SU-DHL-6 (cell line): ENCODE results near the gene GPX3.

Experiments
- H2AFZ ChIP-seq: fragments of 200-600 bp; sonication (generic); 2 replicates; pipeline ENCODE4 v1.6.1; 2014; ENCODE audit warnings: low read depth, mild to moderate bottlenecking, moderate library complexity, mixed read lengths, antibody characterized with exemption, low read length; ENCODE audit not compliant: severe bottlenecking
- H3F3A ChIP-seq: fragments of 200-600 bp; shearing (Covaris generic); 2 replicates; pipeline ENCODE4 v1.6.0; 2016; ENCODE audit warnings: antibody characterized with exemption, mild to moderate bottlenecking; ENCODE audit not compliant: insufficient read depth
- H3K27ac ChIP-seq: fragments of 200-600 bp; sonication (generic); 2 replicates; pipeline ENCODE4 v1.5.1; 2016; ENCODE audit warnings: low read depth, mild to moderate bottlenecking, low read length, moderate library complexity, mixed read lengths
- H3K27me3 ChIP-seq: fragments of 200-600 bp; sonication (generic), shearing (Covaris generic); 2 replicates; pipeline ENCODE4 v1.6.0; 2014; ENCODE audit warnings: mild to moderate bottlenecking, low read length
- H3K36me3 ChIP-seq: fragments of 200-600 bp; sonication (generic); 2 replicates; pipeline ENCODE4 v1.6.1; 2014; ENCODE audit warnings: mild to moderate bottlenecking, low read length, mixed read lengths
- H3K4me2 ChIP-seq: fragments of 300-600, 200-600 bp; shearing (Covaris generic), sonication (generic); 2 replicates; pipeline ENCODE4 v1.6.0; 2014; ENCODE audit warnings: low read length, low read depth, mild to moderate bottlenecking; ENCODE audit not compliant: poor library complexity, severe bottlenecking
- H3K4me3 ChIP-seq: fragments of 200-600 bp; sonication (generic); 2 replicates; pipeline ENCODE4 v1.5.1; 2014; ENCODE audit warnings: antibody characterized with exemption, low read length, mild to moderate bottlenecking, mixed read lengths; ENCODE audit not compliant: insufficient read depth, poor library complexity, severe bottlenecking
- H3K79me2 ChIP-seq: fragments of 200-600 bp; sonication (generic); 2 replicates; pipeline ENCODE4 v1.6.1; 2014; ENCODE audit warnings: mild to moderate bottlenecking, low read length, moderate library complexity; ENCODE audit not compliant: insufficient read depth
- H3K9ac ChIP-seq: fragments of 200-600 bp; sonication (generic); 2 replicates; pipeline ENCODE4 v1.7.0; 2014; ENCODE audit warnings: mild to moderate bottlenecking, low read length
- H3K9me2 ChIP-seq: fragments of 200-600 bp; sonication (generic); replicated peaks from 2 replicates; pipeline ENCODE4 v1.6.1; 2014; ENCODE audit warnings: low read length; ENCODE audit not compliant: insufficient read depth
- H3K9me3 ChIP-seq: fragments of 200-600 bp; sonication (generic); 2 replicates; pipeline ENCODE4 v1.6.1; 2014; ENCODE audit warnings: low read length, mixed read lengths; ENCODE audit not compliant: insufficient read depth
- H4K20me1 ChIP-seq: fragments of 200-600 bp; sonication (generic); 2 replicates; pipeline ENCODE4 v1.6.1; 2014; ENCODE audit warnings: low read depth, mild to moderate bottlenecking, antibody characterized with exemption, low read length, moderate library complexity, mixed read lengths
- EZH2phosphoT487 ChIP-seq: fragments of 200-600 bp; sonication (generic), shearing (Covaris generic); conservative IDR thresholded peaks from 2 replicates; pipeline ENCODE4 v1.6.1; 2018; ENCODE audit warnings: mild to moderate bottlenecking, antibody characterized with exemption, low read length, moderate library complexity, mixed read lengths
- TF ChIP-seq, protein P1 (sequence below): fragments of 200-600 bp; sonication (generic); IDR thresholded peaks from one replicate; pipeline ENCODE4 v1.5.1; 2017; ENCODE audit warnings: antibody characterized with exemption, mild to moderate bottlenecking, low read length, moderate library complexity; ENCODE audit not compliant: insufficient read depth, poor library complexity, severe bottlenecking

The GPX3 gene

DNA sequence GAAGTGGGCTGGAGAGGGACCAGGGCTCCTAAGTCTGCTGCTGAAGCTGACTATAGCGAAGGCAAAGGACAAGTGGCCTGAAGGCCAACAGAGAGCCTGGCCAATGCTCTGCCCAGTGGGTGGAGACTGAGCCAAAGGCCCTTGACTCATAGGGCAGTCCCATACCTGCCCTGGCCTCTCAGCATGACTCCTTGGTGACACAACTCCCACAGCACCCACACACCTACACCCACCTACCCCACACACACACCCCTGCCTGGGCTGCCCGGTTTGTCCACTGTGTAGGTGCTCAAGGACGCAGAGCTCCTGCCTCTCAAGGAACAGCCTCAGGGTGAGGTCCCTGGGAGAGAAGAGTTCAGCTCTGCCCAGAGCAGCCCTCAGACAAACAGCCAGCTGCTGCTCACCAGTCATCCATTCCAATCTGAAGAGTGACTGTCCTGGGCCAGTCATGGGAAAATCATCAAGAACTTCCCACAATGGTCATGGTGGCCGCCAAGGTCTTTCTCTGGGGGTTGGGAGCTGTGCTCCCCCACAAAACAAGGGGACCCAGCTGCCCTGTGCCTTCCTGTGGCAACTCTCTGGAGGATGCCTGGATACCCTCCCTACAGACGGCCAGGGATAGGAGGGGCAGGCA lies 55.4 kb downstream of the GPX3 start:
- Histone ChIP-seq H3K9ac (no peak overlapping the region), H3K9me3 (no peaks in the 10 kb centered on the region), H3K4me2 (no peak overlapping the region), H3K4me3 (no peak overlapping the region), H2AFZ (no peak overlapping the region), H3K27me3 (no peaks in the 10 kb centered on the region), H3K27ac (no peak overlapping the region), H3K9me2 (no peaks in the 10 kb centered on the region), H3K36me3 (peaks cover 10% of the 10 kb centered on the region; the same call in 1 of the 2 replicates), H3K79me2 (peaks cover 96% of the 10 kb centered on the region), H3F3A (0 out of 2 replicates have a peak, but pooled peaks cover under 1% of the 10 kb centered on the region), H4K20me1 (no peaks in the 10 kb centered on the region)
- no peak for TF ChIP-seq EZH2phosphoT487
- TF ChIP-seq, protein P1, sequence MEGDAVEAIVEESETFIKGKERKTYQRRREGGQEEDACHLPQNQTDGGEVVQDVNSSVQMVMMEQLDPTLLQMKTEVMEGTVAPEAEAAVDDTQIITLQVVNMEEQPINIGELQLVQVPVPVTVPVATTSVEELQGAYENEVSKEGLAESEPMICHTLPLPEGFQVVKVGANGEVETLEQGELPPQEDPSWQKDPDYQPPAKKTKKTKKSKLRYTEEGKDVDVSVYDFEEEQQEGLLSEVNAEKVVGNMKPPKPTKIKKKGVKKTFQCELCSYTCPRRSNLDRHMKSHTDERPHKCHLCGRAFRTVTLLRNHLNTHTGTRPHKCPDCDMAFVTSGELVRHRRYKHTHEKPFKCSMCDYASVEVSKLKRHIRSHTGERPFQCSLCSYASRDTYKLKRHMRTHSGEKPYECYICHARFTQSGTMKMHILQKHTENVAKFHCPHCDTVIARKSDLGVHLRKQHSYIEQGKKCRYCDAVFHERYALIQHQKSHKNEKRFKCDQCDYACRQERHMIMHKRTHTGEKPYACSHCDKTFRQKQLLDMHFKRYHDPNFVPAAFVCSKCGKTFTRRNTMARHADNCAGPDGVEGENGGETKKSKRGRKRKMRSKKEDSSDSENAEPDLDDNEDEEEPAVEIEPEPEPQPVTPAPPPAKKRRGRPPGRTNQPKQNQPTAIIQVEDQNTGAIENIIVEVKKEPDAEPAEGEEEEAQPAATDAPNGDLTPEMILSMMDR: no peak

DNA sequence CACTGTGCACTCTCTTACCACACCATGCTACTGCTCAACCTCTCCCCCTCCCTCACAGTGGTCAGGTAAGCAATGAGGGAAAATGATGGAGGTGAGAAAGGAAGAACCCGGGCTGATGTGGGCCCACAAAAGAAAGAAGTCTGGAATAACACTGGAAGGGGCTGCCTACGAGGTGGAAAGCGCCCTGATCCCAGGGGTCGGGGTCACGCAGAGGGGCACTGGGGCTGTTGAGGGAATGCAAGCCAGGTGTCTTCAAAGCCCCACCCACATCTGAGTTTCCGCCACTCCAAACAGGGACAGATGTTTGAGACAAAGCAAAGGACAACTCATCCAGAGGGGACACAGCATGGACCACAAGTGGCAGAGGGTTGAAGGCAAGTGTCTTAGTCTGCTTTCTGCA lies 56.2 kb downstream of the GPX3 start:
- Histone ChIP-seq H3K9me2 (no peaks in the 10 kb centered on the region), H3K27me3 (no peaks in the 10 kb centered on the region), H3K36me3 (peaks cover 10% of the 10 kb centered on the region; the same call in 1 of the 2 replicates), H3K27ac (no peak overlapping the region), H2AFZ (no peak overlapping the region), H4K20me1 (no peaks in the 10 kb centered on the region), H3K9ac (no peak overlapping the region), H3K4me2 (no peak overlapping the region), H3K79me2 (peaks cover 94% of the 10 kb centered on the region), H3K4me3 (no peak overlapping the region), H3K9me3 (no peaks in the 10 kb centered on the region), H3F3A (peaks cover 4% of the 10 kb centered on the region; the same call in 1 of the 2 replicates)
- no peak for TF ChIP-seq EZH2phosphoT487
- TF ChIP-seq, protein P1: no peak

DNA sequence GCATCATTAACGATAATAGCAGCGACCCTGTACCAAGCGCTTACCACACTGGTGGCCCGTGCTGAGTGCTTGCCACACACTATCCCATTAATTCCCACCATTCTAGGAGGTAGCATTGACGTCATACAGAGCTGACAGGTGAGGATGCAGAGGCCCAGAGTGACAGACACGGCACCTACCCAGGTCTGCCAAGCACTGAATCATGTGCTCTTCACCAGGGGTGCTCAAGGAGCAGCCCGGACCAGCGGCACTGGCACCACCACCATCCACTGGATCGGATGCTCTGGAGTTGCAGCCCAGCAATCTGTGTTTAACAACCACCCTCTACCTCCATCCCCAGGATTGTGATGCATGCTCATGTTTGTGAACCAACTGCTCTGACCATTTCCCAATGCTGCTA lies 57.0 kb downstream of the GPX3 start:
- no peaks in the 10 kb centered on the region for H4K20me1 ChIP-seq
- H3K9me2 ChIP-seq: no peaks in the 10 kb centered on the region
- no peak overlapping the region for H3K9ac ChIP-seq
- H3K9me3 ChIP-seq: no peaks in the 10 kb centered on the region
- H3K27ac ChIP-seq: no peak overlapping the region
- H3K4me2 ChIP-seq: no peak overlapping the region
- TF ChIP-seq, protein P1: no peak
- no peak for TF ChIP-seq EZH2phosphoT487
- H3K36me3 ChIP-seq: peaks cover 10% of the 10 kb centered on the region; the same call in 1 of the 2 replicates
- no peak overlapping the region for H3K4me3 ChIP-seq
- H3F3A ChIP-seq: peaks cover 12% of the 10 kb centered on the region; the same call in 1 of the 2 replicates
- no peaks in the 10 kb centered on the region for H3K27me3 ChIP-seq
- H3K79me2 ChIP-seq: peaks cover 94% of the 10 kb centered on the region
- no peak overlapping the region for H2AFZ ChIP-seq
